Stomach smooth muscle (tissue), 2 donors: ENCODE data around the gene KLHL7.
"Not testable (repeated sequence)": the region's sequence is repeated elsewhere in the genome, so short reads cannot be mapped to it uniquely, and the experiment has no call there.

Experiments
- H3K27ac ChIP-seq: one replicate; pipeline ENCODE4 v1.7.0; 2013; ENCODE audit warnings: mild to moderate bottlenecking, low read length, inconsistent platforms
- H3K27me3 ChIP-seq, 2 donors: one replicate each; pipeline ENCODE4 v1.7.0; 2013; ENCODE audit warnings: low read length in 2 of 2; ENCODE audit not compliant: insufficient read depth in 2 of 2, control insufficient read depth in 1 of 2
- H3K36me3 ChIP-seq, 2 donors: one replicate each; pipeline ENCODE4 v1.7.0; 2013; ENCODE audit warnings: low read length in 2 of 2; ENCODE audit not compliant: control insufficient read depth in 2 of 2, insufficient read depth in 2 of 2
- H3K4me1 ChIP-seq: one replicate; pipeline ENCODE4 v1.7.0; 2013; ENCODE audit warnings: low read length; ENCODE audit not compliant: control insufficient read depth, insufficient read depth
- H3K4me3 ChIP-seq, 2 donors: one replicate each; pipeline ENCODE4 v1.7.0; 2013; ENCODE audit warnings: low read length in 2 of 2
- H3K9ac ChIP-seq, 2 donors: one replicate each; pipeline ENCODE4 v1.7.0; 2013; ENCODE audit warnings: low read length in 2 of 2, mild to moderate bottlenecking in 1 of 2
- H3K9me3 ChIP-seq, 2 donors: one replicate each; pipeline ENCODE4 v1.7.0; 2013; ENCODE audit warnings: low read length in 2 of 2; ENCODE audit not compliant: control insufficient read depth in 2 of 2
- donor health status: healthy.
- donor health status: Pancreatic carcinoma.

Gene KLHL7

DNA sequence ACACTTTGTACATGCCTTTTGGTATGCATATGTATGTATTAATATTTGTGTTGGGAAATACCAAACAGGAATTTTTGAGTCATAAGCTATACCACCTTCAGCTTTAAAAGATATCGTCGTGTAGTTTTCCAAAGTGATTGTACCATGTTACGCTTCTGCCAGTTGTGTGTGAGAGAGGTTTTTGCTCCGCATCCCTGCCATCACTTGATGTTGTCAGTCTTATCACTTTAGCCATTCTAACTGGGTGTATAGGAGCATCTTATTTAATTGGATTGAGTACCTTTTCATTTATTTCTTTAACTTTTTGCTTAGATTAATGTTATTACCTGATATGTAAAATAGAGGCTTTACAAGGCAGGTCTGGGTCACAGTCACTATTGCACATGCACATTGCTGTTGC lies 3.4 kb downstream of the KLHL7 start:
- Histone ChIP-seq H3K36me3 (no peaks in the 10 kb centered on the region), H3K9me3 (no peaks in the 10 kb centered on the region), H3K9ac (no peak overlapping the region), H3K27ac (no peak overlapping the region), H3K27me3 (no peaks in the 10 kb centered on the region), H3K4me1 (peaks cover 17% of the 10 kb centered on the region), H3K4me3 (no peak overlapping the region)

DNA sequence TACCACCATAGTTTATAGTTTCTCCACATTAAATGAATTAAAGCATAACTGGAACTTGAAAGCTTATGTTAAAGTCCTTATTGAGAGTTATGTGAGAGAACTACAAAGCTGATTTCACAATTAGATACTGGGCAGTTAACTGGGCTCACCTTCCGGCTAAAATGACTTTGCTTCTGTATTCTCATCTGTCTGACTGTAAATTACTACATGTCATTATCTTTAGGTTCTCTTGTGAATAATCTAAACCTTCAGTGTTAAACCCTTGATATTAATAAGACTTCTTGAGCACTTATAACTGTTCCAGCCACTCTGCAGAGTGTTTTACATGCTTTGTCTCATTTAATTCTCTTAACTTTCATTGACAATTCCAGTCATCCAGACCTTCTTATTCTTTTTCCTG lies 3.9 kb downstream of the KLHL7 start:
- H3K9me3 ChIP-seq: no peaks in the 10 kb centered on the region
- H3K27me3 ChIP-seq: no peaks in the 10 kb centered on the region
- no peak overlapping the region for H3K9ac ChIP-seq
- H3K36me3 ChIP-seq: no peaks in the 10 kb centered on the region
- H3K4me3 ChIP-seq: no peak overlapping the region
- no peak overlapping the region for H3K27ac ChIP-seq
- H3K4me1 ChIP-seq: peaks cover 17% of the 10 kb centered on the region

DNA sequence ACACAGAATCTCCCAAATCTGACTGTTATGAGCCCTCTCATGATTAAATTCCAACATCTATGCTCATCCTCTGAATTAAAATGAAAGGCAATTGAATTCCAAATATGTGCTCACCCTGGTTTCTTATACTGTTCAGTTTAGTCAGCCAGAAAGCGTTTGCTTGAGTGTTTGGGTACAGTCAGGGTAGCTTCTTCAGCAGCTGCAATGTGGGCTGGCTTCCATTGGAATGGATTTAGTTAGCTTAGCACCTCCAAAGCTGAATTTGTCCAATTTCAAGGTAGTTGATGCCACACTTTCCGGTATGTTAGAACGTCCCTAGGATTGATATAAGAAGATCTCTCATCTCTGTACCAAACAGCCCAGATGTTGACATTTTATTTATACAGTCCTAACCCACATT lies 9.3 kb downstream of the KLHL7 start:
- H3K27ac ChIP-seq: no peak overlapping the region
- H3K4me3 ChIP-seq: no peak overlapping the region
- peaks cover 4 to 7% of the 10 kb centered on the region in 2 donors for H3K36me3 ChIP-seq
- peaks cover under 1% of the 10 kb centered on the region for H3K4me1 ChIP-seq
- no peaks in the 10 kb centered on the region for H3K27me3 ChIP-seq
- no peaks in the 10 kb centered on the region for H3K9me3 ChIP-seq
- no peak overlapping the region for H3K9ac ChIP-seq

DNA sequence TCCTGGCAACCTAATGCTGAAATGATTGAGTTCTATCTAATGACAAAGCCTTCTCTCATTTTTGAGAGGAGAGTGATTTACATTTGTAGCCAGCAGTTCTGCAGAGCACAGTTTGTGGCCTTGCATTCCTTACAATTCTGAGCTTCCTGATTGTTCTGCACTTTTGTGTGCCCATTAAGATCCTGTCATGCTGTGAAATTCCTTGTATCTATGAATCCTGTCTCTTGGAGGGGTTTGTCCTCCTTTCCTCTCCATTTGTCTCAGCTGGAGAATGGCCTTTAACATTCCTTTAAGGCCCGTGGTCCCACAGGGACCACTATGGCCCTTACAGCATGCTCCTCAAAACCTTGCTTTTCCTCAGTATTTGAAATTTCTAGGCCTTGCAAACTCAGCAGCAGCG lies 10.4 kb downstream of the KLHL7 start:
- Histone ChIP-seq H3K36me3 (peaks cover 4 to 7% of the 10 kb centered on the region in 2 donors), H3K27me3 (no peaks in the 10 kb centered on the region), H3K4me1 (no peaks in the 10 kb centered on the region), H3K4me3 (no peak overlapping the region), H3K9ac (no peak overlapping the region), H3K9me3 (no peaks in the 10 kb centered on the region), H3K27ac (no peak overlapping the region)

DNA sequence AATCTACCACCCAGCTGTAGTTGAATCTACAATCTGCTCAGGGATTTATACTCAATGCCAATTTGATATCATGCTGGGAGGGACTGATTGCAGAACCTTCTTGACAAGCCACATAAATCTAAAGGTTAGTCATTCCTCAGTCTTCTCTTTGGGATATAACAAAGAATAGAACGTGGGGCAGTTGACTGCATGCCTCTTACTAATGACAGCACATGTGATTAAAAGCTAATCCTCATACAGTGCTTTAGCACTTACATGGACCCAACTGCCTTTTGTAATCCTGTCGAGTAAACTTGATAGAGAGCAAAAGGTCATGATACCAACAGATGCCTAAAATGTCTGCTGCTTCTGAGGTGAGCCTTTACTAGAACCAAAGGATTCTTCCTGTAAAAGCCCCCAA lies 12.3 kb downstream of the KLHL7 start:
- H3K4me3 ChIP-seq: no peak overlapping the region
- peaks cover 4 to 7% of the 10 kb centered on the region in 2 donors for H3K36me3 ChIP-seq
- no peak overlapping the region for H3K9ac ChIP-seq
- H3K4me1 ChIP-seq: no peaks in the 10 kb centered on the region
- no peaks in the 10 kb centered on the region for H3K27me3 ChIP-seq
- H3K9me3 ChIP-seq: no peaks in the 10 kb centered on the region
- H3K27ac ChIP-seq: no peak overlapping the region

DNA sequence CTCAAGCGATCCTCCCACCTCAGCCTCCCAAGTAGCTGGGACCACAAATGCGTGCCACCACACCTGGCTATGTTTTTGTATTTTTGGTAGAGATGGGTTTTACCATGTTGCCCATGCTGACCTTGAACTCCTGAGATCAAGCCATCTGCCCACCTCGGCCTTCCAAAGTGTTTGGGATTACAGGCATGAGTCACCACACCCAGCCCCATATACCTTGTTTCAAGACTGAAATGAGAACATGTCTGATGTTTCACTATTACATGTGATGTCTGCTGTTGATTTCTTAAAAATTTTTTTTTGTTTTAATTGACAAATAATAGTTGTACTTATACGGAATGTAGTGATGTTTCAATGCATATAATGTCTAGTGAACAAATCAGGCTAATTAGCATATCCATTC lies 14.5 kb downstream of the KLHL7 start:
- H3K27ac ChIP-seq: no peak overlapping the region
- H3K4me1 ChIP-seq: no peaks in the 10 kb centered on the region
- H3K9ac ChIP-seq: no peak overlapping the region

DNA sequence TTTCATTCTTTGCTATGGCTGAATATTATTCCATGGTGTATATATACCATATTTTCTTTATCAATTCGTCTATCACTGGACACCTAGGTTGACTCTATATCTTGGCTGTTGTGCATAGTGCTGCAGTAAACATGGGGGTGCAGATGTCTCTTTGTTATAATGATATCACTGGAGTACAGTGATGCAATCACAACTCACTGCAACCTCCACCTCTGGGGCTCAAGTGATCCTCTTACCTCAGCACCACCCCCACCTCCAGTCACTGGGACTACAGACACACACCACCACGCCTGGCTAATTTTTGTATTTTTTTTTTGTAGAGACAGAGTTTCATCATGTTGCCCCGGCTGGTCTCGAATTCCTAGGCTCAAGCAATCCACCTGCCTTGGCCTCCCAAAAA lies 15.6 kb downstream of the KLHL7 start:
- peaks cover 9 to 11% of the 10 kb centered on the region in 2 donors for H3K36me3 ChIP-seq
- H3K9ac ChIP-seq: no peak overlapping the region
- H3K27ac ChIP-seq: no peak overlapping the region
- no peaks in the 10 kb centered on the region for H3K27me3 ChIP-seq
- no peaks in the 10 kb centered on the region for H3K9me3 ChIP-seq
- H3K4me1 ChIP-seq: no peaks in the 10 kb centered on the region
- H3K4me3 ChIP-seq: no peak overlapping the region

More for the DNA sequence above, 14.5 kb downstream of the KLHL7 start:
- H3K9me3 ChIP-seq: no peaks in the 10 kb centered on the region
- H3K36me3 ChIP-seq: peaks cover 4 to 7% of the 10 kb centered on the region in 2 donors
- no peak overlapping the region for H3K4me3 ChIP-seq
- H3K27me3 ChIP-seq: no peaks in the 10 kb centered on the region

DNA sequence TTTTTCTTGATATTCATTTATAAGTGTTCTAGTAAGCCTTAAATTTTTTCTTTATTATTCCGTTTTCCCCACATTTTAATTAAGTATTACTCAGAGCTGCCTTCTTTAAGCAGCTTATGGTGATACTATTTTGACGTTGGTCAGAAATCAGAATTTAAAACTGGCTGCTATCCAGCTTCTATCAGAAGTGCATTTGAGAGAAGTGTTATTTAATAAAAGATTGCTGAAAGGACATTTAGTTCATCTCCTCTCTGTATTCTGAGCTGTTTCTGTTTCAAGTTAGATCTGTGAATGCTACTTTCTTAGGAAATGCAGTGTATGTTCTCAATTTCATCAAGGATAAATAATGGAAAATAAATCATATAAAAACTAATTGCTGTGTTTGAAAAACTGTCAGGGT lies 17.4 kb downstream of the KLHL7 start:
- peaks cover 17% of the 10 kb centered on the region in 2 donors for H3K36me3 ChIP-seq
- H3K27ac ChIP-seq: no peak overlapping the region
- H3K27me3 ChIP-seq: no peaks in the 10 kb centered on the region
- H3K4me1 ChIP-seq: no peaks in the 10 kb centered on the region
- H3K4me3 ChIP-seq: no peak overlapping the region
- H3K9me3 ChIP-seq: no peaks in the 10 kb centered on the region
- H3K9ac ChIP-seq: no peak overlapping the region

DNA sequence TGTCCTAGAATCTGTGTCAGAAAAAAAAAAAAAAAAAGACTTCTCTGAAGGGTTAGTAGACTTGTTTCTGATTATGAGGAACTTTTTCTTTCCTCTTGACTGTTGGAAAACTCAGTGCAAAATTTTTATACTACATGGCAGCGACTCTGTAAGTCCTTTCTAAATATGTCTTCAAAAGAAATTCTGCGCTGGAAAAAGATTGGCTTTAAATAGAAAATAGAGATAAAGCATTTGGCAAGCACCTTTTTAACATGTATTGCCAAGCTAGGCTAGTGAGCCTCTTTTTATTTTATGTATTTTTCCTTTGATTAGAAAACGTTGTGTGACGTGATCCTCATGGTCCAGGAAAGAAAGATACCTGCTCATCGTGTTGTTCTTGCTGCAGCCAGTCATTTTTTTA lies 17.9 kb downstream of the KLHL7 start:
- Histone ChIP-seq H3K4me3 (no peak overlapping the region), H3K27me3 (no peaks in the 10 kb centered on the region), H3K27ac (no peak overlapping the region), H3K36me3 (peaks cover 15 to 17% of the 10 kb centered on the region in 2 donors), H3K9ac (no peak overlapping the region), H3K4me1 (no peaks in the 10 kb centered on the region), H3K9me3 (no peaks in the 10 kb centered on the region)

DNA sequence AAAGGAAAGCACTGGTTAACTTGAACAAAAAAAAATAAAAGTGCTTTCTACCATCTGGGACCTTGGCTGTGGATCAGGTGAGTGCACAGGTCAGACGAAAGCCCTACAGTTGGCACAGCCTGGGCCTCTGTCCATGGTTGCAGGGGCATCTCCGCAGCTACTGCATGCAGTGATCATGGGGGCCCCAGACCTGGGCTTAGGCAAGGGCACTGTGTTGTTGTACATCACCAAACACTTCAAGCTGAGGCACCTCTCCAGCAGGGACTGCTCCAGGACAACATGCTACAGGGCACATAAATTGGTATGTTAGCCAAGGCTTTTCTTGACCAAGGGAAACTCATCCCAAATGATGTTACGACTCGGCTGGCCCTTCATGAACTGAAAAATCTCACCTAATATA lies 23.5 kb downstream of the KLHL7 start:
- no peak overlapping the region for H3K27ac ChIP-seq
- H3K36me3 ChIP-seq: peaks cover 18 to 20% of the 10 kb centered on the region in 2 donors

DNA sequence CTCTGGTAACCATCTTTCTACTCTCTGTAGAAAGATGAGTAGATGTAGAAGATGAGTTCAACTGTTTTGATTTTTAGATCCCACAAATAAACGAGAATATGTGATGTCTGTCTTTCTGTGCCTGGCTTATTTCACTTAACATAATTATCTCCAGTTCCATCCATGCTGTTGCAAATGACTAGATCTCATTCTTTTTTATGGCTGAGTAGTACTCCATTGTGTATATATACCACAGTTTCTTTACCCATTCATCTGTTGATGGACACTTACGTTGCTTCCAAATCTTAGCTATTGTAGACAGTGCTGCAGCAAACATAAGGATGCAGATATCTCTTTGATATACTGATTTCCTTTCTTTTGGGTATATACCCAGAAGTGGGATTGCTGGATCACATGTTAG lies 26.2 kb downstream of the KLHL7 start:
- H3K27me3 ChIP-seq, H3K4me3 ChIP-seq, H3K9me3 ChIP-seq, H3K4me1 ChIP-seq, H3K27ac ChIP-seq, H3K9ac ChIP-seq: not testable (repeated sequence)
- H3K36me3 ChIP-seq: peaks cover 8 to 12% of the 10 kb centered on the region in 2 donors

More for the DNA sequence above, 23.5 kb downstream of the KLHL7 start:
- H3K9ac ChIP-seq: no peak overlapping the region
- H3K27me3 ChIP-seq: no peaks in the 10 kb centered on the region
- no peak overlapping the region for H3K4me3 ChIP-seq
- no peaks in the 10 kb centered on the region for H3K4me1 ChIP-seq
- no peaks in the 10 kb centered on the region for H3K9me3 ChIP-seq
